Measurements from ENCODE around the gene FAM163A. TPM values are rescaled to one million over a fixed set of nuclear protein-coding genes. Genes with fewer than 3 reads are reported as not detected.
A peak's percentile ranks its signal among the peaks of the same experiment; 100 is the strongest.

FAM163A gene
- total and polyA plus RNA-seq, 2 experiments from 2014 or later, result 0.06 to 0.42 TPM

- TF ChIP-seq CTCF (IDR thresholded peaks at IDR 0.05; ENCODE audit: low read depth, low read length), result no peak
- no peak for DNase-seq (ENCODE audit: low read depth in 1 of 2, low spot score in 1 of 2)
- H3K4me1 ChIP-seq (ENCODE audit: low read depth), result no peaks in the 10 kb centered on the region
Measured at GRCh38 chr1:179788259-179788658, 45.2 kb downstream of the FAM163A start.

GRCh38 chr1:179793281-179793680, 50.2 kb downstream of the FAM163A start:
- H3K27me3 ChIP-seq, result no peaks in the 10 kb centered on the region
- no peaks in the 10 kb centered on the region for H3K4me1 ChIP-seq (ENCODE audit: low read depth)
- no peak overlapping the region for H3K27ac ChIP-seq
- H3K36me3 ChIP-seq, result no peaks in the 10 kb centered on the region
- no peak overlapping the region for H3K4me3 ChIP-seq
- no peak for TF ChIP-seq CTCF (IDR thresholded peaks at IDR 0.05; ENCODE audit: low read depth, low read length)
- no peaks in the 10 kb centered on the region for H3K9me3 ChIP-seq (ENCODE audit: low read depth)
- DNase-seq (ENCODE audit: low read depth in 1 of 2, low spot score in 1 of 2), result no peak

More at GRCh38 chr1:179788259-179788658, 45.2 kb downstream of the FAM163A start:
- Histone ChIP-seq H3K27ac (no peak overlapping the region), H3K36me3 (no peaks in the 10 kb centered on the region), H3K4me3 (no peak overlapping the region), H3K27me3 (no peaks in the 10 kb centered on the region), H3K9me3 (ENCODE audit: low read depth) (no peaks in the 10 kb centered on the region)

DNA sequence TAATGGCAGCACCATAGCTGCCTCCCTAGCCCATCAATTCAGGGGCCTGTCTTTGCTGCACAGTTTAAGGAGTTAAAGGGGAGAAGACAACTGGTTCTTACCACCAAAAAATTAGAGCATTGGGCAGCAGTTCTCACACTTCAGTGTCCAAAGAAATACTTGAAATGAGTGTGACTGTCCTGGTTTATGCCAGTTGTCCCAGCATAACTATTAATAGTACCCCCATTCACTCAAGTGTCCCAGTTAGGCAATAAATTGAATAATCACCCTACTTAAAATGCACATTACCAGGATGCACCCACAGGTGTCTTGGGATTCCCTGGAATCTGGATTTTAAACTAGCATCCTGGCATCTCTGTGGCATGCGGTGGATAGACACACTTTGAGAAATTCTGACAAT, 51.1 kb downstream of the FAM163A start:
- no peak for TF ChIP-seq CTCF (IDR thresholded peaks at IDR 0.05; ENCODE audit: low read depth, low read length)

DNA sequence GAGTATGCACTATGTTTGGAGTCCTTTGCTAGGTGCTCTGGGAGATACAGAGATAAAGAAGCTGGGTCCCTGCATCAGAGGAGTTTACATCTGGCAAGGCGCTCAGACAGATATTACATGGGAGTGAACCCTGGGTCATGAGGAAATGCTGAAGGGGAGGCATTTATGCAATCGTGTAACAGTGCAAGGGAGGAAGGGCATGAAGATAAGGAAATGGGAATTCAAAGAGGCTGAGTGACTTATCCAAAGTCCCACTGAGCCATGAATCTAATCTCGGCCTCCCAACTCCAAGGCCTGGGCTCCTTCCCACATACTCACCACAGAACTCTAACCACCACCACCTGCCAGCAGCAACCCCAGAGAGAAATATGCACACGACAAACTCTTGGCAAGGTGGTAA, 51.6 kb downstream of the FAM163A start:
- DNase-seq (ENCODE audit: low read depth in 1 of 2, low spot score in 1 of 2), result peak in 1 of 2 donors; percentile 93
- H3K27ac ChIP-seq, result no peak overlapping the region
- H3K27me3 ChIP-seq, result no peaks in the 10 kb centered on the region
- no peaks in the 10 kb centered on the region for H3K4me1 ChIP-seq (ENCODE audit: low read depth)
- H3K36me3 ChIP-seq, result no peaks in the 10 kb centered on the region
- no peak overlapping the region for H3K4me3 ChIP-seq
- no peaks in the 10 kb centered on the region for H3K9me3 ChIP-seq (ENCODE audit: low read depth)
- no peak for TF ChIP-seq CTCF (IDR thresholded peaks at IDR 0.05; ENCODE audit: low read depth, low read length)

More for the DNA sequence above, 51.1 kb downstream of the FAM163A start:
- Histone ChIP-seq H3K27me3 (no peaks in the 10 kb centered on the region), H3K4me3 (no peak overlapping the region), H3K36me3 (no peaks in the 10 kb centered on the region), H3K9me3 (ENCODE audit: low read depth) (no peaks in the 10 kb centered on the region), H3K4me1 (ENCODE audit: low read depth) (no peaks in the 10 kb centered on the region), H3K27ac (no peak overlapping the region)
- no peak for DNase-seq (ENCODE audit: low read depth in 1 of 2, low spot score in 1 of 2)

DNA sequence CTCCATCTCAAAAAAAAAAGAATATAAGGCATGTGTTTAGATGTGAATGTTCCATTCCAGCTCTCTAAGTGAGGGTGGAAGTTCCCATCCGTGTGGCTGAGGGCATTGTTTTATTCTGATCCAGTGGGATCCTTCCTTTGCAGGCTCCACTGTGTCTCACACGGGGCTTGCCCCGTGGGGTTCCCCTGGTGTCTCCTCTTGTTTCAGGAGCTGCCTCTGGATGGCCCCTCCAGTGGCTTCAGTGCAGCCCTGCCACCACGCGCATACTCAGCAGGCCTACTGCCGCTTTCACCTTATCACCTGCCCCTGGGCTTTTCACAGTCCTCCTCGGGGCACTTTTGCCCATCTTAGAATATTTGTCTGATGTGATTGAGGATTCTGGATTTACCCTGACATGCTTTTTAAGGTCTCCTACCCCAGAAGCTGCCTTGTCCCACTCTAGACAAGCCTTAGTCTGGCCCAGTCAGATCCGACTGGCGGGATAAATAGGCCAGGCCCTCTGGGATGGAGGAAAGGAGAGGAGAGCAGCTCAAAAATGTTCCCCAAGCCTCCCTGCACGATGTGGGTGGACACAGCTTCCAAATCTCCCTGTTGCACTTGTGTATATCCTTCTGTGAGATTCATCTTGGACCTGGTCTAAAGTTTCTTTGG, 55.2 kb downstream of the FAM163A start:
- Histone ChIP-seq H3K9me3 (ENCODE audit: low read depth) (no peaks in the 10 kb centered on the region), H3K27ac (no peak overlapping the region)
- no peak for TF ChIP-seq CTCF (IDR thresholded peaks at IDR 0.05; ENCODE audit: low read depth, low read length)

More for the DNA sequence above, 55.2 kb downstream of the FAM163A start:
- H3K4me3 ChIP-seq, result no peak overlapping the region
- H3K27me3 ChIP-seq, result no peaks in the 10 kb centered on the region
- H3K36me3 ChIP-seq, result no peaks in the 10 kb centered on the region
- no peak for DNase-seq (ENCODE audit: low read depth in 1 of 2, low spot score in 1 of 2)
- H3K4me1 ChIP-seq (ENCODE audit: low read depth), result no peaks in the 10 kb centered on the region

Measured in cardiac muscle cell (in vitro differentiated cells and primary cell).